Measurements from ENCODE around the gene PTTG1IP.
A peak's percentile ranks its signal among the peaks of the same experiment; 100 is the strongest.

The PTTG1IP gene

GRCh38 chr21:44819283-44820243, 53.9 kb downstream of the PTTG1IP start:
- DNase-seq = no peak

- no peak for DNase-seq
Observed at GRCh38 chr21:44818640-44819011, 54.9 kb downstream of the PTTG1IP start.

- peak; percentile 86 for DNase-seq
Observed at GRCh38 chr21:44817914-44818639, 55.4 kb downstream of the PTTG1IP start, which contains the start of gene SUMO3. Gene SUMO3, minus strand, starts transcription at chr21:44818062. Its CDS starts 94 bp downstream, at chr21:44817968.

GRCh38 chr21:44817506-44817880, 56.0 kb downstream of the PTTG1IP start:
- peak; percentile 86 for DNase-seq

GRCh38 chr21:44816761-44817505, 56.6 kb downstream of the PTTG1IP start:
- no peak for DNase-seq

- no peak for DNase-seq
Observed at GRCh38 chr21:44815852-44816628, 57.5 kb downstream of the PTTG1IP start.

GRCh38 chr21:44815225-44815624, 58.3 kb downstream of the PTTG1IP start:
- DNase-seq = no peak

- DNase-seq = no peak
Observed at GRCh38 chr21:44814498-44815023, 58.9 kb downstream of the PTTG1IP start.

GRCh38 chr21:44813727-44814126, 59.8 kb downstream of the PTTG1IP start:
- no peak for DNase-seq

- DNase-seq = no peak
Observed at GRCh38 chr21:44813149-44813548, 60.3 kb downstream of the PTTG1IP start.

GRCh38 chr21:44812640-44813039, 60.9 kb downstream of the PTTG1IP start:
- no peak for DNase-seq

GRCh38 chr21:44810779-44811178, 62.7 kb downstream of the PTTG1IP start:
- DNase-seq = no peak

GRCh38 chr21:44805859-44806258, 67.6 kb downstream of the PTTG1IP start:
- DNase-seq = no peak

- DNase-seq = no peak
Observed at GRCh38 chr21:44805226-44805625, 68.3 kb downstream of the PTTG1IP start.

- no peak for DNase-seq
Observed at GRCh38 chr21:44804762-44805161, 68.7 kb downstream of the PTTG1IP start.

GRCh38 chr21:44803651-44804050, 69.8 kb downstream of the PTTG1IP start:
- no peak for DNase-seq

GRCh38 chr21:44802396-44803153, 70.9 kb downstream of the PTTG1IP start:
- no peak for DNase-seq

- peak; percentile 77 for DNase-seq
Observed at GRCh38 chr21:44801468-44802395, 71.8 kb downstream of the PTTG1IP start, which contains the start of gene UBE2G2. Gene UBE2G2, minus strand, starts transcription at chr21:44801820. Its CDS starts 72 bp downstream, at chr21:44801748.

GRCh38 chr21:44800971-44801467, 72.5 kb downstream of the PTTG1IP start:
- DNase-seq = no peak

All from fibroblast of skin of abdomen (primary cell).